Measurements from ENCODE around the gene AIMP2. TPM values are rescaled to one million over a fixed set of nuclear protein-coding genes. Genes with fewer than 3 reads are reported as not detected.
A peak's percentile ranks its signal among the peaks of the same experiment; 100 is the strongest.
"Not testable (repeated sequence)": the region's sequence is repeated elsewhere in the genome, so short reads cannot be mapped to it uniquely, and the experiment has no call there.

The AIMP2 gene
- total RNA-seq, 2 donors from 2014 or later = 48.6 to 60.1 TPM

- Mint-ChIP-seq H3K27ac (no peak overlapping the region), H3K27me3 (ENCODE audit: insufficient read depth) (no peaks in the 10 kb centered on the region), H3K36me3 (ENCODE audit: low read depth) (peaks cover 57% of the 10 kb centered on the region), H3K4me1 (no peaks in the 10 kb centered on the region), H3K4me3 (no peak overlapping the region), H3K9me3 (no peaks in the 10 kb centered on the region)
- H3K36me3 ChIP-seq (ENCODE audit: control insufficient read depth, insufficient read depth, low read length) = peaks cover 72% of the 10 kb centered on the region
- WGBS, 2 experiments (ENCODE audit: insufficient coverage in 1 of 2, insufficient read length in 1 of 2) = 93% methylated on average over 2 of the region's 4 CpGs; no CpG with 5 or more reads in 1 of the 2 experiments
- no peak overlapping the region for H3K27ac ChIP-seq (ENCODE audit: low read depth, low read length)
- no peak overlapping the region for H3K9ac ChIP-seq (ENCODE audit: extremely low read depth, low read length, poor library complexity, severe bottlenecking)
- H3K4me3 ChIP-seq (ENCODE audit: low read length) = no peak overlapping the region
- H3K27me3 ChIP-seq (ENCODE audit: control insufficient read depth, insufficient read depth, low read length, poor library complexity, severe bottlenecking) = no peaks in the 10 kb centered on the region
- H3K9me3 ChIP-seq (ENCODE audit: control insufficient read depth, low read length) = no peaks in the 10 kb centered on the region
- DNase-seq = no peak
- no peak for TF ChIP-seq CTCF (conservative IDR thresholded peaks at IDR 0.05)
- H3K4me1 ChIP-seq (ENCODE audit: control insufficient read depth, insufficient read depth, low read length) = no peaks in the 10 kb centered on the region
Observed at GRCh38 chr7:6049780-6050179, 40.7 kb downstream of the AIMP2 start.

- not testable (repeated sequence) for H3K4me3 Mint-ChIP-seq; H3K9me3 ChIP-seq (ENCODE audit: control insufficient read depth, low read length); H3K4me1 Mint-ChIP-seq; H3K27ac ChIP-seq (ENCODE audit: low read depth, low read length); H3K4me1 ChIP-seq (ENCODE audit: control insufficient read depth, insufficient read depth, low read length); H3K4me3 ChIP-seq (ENCODE audit: low read length); H3K27me3 Mint-ChIP-seq (ENCODE audit: insufficient read depth); H3K27me3 ChIP-seq (ENCODE audit: control insufficient read depth, insufficient read depth, low read length, poor library complexity, severe bottlenecking); H3K9ac ChIP-seq (ENCODE audit: extremely low read depth, low read length, poor library complexity, severe bottlenecking); H3K9me3 Mint-ChIP-seq; DNase-seq
- peaks cover 66% of the 10 kb centered on the region for H3K36me3 ChIP-seq (ENCODE audit: control insufficient read depth, insufficient read depth, low read length)
- WGBS, 2 experiments (ENCODE audit: insufficient coverage in 1 of 2, insufficient read length in 1 of 2) = 90 to 97% methylated on average over 8 to 9 of the region's 9 CpGs
- peak overlapping the region; percentile 23 for H3K27ac Mint-ChIP-seq
- peaks cover 52% of the 10 kb centered on the region for H3K36me3 Mint-ChIP-seq (ENCODE audit: low read depth)
Observed at GRCh38 chr7:6051185-6051584, 42.1 kb downstream of the AIMP2 start.

- no peak overlapping the region for H3K4me3 Mint-ChIP-seq
- no peak for DNase-seq
- peaks cover 10% of the 10 kb centered on the region for H3K4me1 Mint-ChIP-seq
- H3K27ac ChIP-seq (ENCODE audit: low read depth, low read length) = no peak overlapping the region
- 95% methylated on average over 1 of the region's 1 CpG; no CpG with 5 or more reads in 1 of the 2 experiments for whole genome bisulfite sequencing, 2 experiments (ENCODE audit: insufficient coverage in 1 of 2, insufficient read length in 1 of 2)
- no peak overlapping the region for H3K9ac ChIP-seq (ENCODE audit: extremely low read depth, low read length, poor library complexity, severe bottlenecking)
- H3K27me3 ChIP-seq (ENCODE audit: control insufficient read depth, insufficient read depth, low read length, poor library complexity, severe bottlenecking) = no peaks in the 10 kb centered on the region
- H3K36me3 ChIP-seq (ENCODE audit: control insufficient read depth, insufficient read depth, low read length) = peaks cover 35% of the 10 kb centered on the region
- no peaks in the 10 kb centered on the region for H3K9me3 ChIP-seq (ENCODE audit: control insufficient read depth, low read length)
- no peak overlapping the region for H3K27ac Mint-ChIP-seq
- no peak for TF ChIP-seq CTCF (conservative IDR thresholded peaks at IDR 0.05)
- peaks cover 3% of the 10 kb centered on the region for H3K4me1 ChIP-seq (ENCODE audit: control insufficient read depth, insufficient read depth, low read length)
- peak overlapping the region; percentile 86 for H3K4me3 ChIP-seq (ENCODE audit: low read length)
- H3K27me3 Mint-ChIP-seq (ENCODE audit: insufficient read depth) = no peaks in the 10 kb centered on the region
- peaks cover 24% of the 10 kb centered on the region for H3K36me3 Mint-ChIP-seq (ENCODE audit: low read depth)
- no peaks in the 10 kb centered on the region for H3K9me3 Mint-ChIP-seq
Observed at GRCh38 chr7:6056616-6057015, 47.5 kb downstream of the AIMP2 start.

Data from endodermal cell (in vitro differentiated cells).